RKO (cell line): ENCODE results near the gene ATG7.

Experiments used
- DNase-seq: peaks from one replicate; pipeline ENCODE4 v3.0.0-alpha.2; 2016; ENCODE audit warnings: low spot score

ATG7 gene

DNA sequence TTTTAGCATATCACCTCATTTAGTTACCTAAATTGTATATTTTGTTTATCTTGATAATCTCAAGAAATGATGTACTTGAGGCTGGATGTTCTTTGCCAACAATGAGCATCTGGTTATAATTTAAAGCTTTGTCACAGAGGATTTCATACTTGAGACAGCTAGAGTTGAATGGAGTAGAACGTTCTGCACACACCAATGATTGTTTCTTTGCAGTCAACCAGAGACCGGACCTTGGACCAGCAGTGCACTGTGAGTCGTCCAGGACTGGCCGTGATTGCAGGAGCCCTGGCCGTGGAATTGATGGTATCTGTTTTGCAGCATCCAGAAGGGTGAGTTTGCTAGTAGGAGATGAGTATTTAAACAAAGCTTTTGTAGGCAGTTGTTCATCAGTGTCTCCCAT, 90.4 kb downstream of the ATG7 start:
- DNase-seq: no peak

DNA sequence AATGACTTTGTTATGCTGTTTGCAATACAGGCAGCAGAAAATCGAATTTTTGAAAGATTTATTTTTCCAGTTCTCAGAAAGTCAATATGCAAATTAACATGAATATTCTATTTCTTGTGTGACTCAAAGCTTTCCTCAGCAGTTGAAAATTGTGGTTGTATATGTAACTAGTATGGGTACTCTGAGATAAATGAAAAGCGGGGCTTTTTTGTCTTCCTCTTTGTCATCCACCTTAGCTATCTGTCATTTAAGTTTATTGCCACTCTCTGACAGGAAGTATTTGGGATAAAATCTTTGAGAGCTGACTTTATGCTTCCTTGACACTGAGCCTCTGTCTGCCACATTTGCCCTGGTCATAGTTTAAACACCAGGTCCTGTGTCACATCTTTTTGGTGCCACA, 91.5 kb downstream of the ATG7 start:
- no peak for DNase-seq

DNA sequence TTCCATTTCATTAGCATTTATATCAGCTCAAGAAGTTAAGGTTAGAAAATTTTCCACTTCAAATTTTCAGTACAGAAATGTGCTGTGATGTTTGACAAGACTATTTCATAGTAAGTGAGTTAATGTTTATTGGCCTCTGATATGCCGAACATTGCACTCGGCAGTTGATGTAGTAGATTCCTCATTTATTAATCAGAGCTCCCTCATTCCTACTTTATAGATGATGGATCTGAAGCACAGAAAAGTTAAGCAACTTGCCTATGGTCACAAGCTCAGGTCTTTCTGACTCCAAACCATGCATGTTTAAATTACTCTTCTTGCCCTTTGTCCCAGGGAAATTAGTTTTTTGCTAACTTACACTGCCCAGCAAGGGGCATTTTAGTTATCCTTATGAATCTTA, 92.0 kb downstream of the ATG7 start:
- DNase-seq: no peak

DNA sequence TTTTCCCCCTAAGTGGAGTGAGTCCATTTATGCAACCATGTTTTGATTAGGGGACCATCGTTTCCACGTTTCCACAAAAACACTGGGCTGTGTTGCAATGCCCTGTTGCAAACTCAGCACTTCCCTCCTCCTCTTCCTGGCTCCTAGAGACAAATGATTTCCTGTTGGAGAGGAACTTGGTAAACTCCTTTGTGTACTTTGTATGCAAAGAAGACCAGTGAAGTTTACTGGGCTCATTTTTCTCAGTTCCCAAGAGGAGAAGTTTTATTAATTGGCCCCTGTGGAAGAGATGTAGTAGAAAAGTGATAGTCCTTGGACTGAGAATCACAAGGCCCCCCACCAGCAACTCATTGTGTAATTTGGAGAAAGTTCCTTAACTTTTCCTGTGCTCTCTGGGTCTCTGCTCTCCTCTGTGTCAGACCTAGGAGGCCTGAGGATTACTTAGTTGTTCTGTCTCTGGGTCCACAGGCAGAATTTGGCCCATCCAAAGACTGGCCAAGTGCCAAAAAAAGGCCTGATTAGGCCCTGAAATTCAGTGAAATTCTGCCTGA, 95.0 kb downstream of the ATG7 start:
- no peak for DNase-seq

DNA sequence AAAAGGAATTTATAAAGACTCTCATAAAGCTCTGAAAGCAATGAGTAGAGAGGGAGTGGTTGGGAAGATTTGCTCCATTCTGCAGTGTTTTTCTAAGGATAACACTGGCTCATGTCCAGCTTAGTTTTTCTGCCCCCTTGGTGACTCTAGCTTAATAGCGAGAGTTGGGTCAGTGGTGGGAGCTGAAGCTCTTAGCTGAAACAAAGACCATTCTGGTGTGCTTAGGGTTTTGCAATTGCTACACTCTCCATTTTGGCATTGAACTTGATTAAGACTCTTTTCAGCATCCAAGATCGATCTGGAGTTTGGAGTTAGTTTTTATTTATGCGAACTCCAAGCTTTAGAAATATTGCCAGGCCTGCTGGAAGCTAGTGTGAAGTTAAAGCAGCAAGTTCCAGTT, 98.0 kb downstream of the ATG7 start:
- no peak for DNase-seq

DNA sequence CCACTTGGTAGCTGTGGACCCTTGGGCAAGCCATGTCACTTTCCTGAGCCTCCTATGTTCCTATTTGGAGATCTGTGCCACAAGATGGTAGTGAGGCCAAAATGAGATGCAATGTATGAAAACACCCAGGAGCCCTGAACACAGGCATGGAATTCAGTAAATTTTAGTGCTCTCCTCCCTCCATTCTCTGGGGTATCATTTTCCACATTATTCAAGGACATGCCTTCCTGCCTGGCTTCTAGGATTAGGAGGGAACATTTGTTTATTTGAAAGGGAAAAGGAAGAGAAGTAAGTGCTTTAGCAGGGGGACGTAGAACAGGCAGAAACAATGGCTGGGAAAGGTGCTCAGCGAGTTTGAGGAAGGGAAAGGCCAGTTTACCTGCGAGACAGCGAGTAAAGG, 98.8 kb downstream of the ATG7 start:
- DNase-seq: no peak

DNA sequence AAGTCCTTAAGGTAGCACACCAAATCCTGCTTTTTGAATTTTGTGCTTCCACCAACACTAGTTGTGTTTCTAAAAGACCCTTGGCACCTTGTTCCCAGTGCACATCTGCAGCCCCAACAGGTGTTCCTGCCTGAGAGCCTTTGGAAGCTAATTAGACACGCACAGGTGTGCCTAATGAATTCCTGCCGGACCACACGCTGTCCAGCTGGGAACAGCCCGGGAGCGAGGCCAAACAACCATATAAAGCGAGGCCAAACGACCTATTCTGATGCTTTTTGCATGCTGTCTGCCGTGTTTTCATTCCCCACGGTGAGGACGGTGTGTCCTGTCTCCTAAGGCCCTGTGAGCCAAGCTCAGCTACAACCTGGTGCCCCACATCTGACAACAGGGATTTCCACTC, 99.5 kb downstream of the ATG7 start:
- DNase-seq: no peak

DNA sequence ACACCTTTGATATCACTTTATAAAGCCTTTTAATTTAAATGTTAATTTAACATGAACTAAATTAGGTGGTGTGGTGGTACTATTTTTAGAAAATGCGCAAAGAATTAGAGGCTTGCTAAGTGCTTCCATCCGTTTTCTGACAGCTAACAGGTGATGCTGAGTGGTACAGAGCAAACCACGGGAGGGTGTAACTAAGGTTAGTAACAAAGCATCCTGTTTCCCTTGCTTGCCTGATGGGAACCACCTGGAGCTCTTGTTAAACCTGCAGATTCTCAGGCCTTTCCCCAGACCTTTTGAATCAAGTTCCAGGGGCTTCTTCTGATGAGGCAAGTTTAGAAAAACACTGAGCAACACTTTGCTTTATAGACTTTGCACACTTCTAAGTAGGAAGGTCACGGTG, 101.0 kb downstream of the ATG7 start:
- no peak for DNase-seq

DNA sequence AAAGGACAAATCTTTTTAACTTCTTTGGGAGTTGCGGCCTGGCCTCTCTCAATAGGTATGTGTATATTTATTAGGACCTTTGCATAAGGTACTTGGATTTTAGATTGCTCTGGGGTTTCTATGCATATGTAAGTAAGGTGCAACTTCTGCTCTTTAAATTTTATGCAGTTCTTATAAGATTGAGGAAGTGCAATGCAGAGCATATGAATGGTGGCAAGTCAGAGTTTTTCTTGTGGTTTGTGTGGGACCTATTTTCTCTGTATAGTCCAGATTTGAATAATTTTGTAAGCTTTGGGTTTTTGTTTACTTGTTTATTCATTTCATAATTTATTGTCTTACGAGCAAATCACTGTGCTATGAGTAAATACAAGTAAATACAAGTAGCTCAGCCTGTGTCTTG, 101.5 kb downstream of the ATG7 start:
- no peak for DNase-seq

DNA sequence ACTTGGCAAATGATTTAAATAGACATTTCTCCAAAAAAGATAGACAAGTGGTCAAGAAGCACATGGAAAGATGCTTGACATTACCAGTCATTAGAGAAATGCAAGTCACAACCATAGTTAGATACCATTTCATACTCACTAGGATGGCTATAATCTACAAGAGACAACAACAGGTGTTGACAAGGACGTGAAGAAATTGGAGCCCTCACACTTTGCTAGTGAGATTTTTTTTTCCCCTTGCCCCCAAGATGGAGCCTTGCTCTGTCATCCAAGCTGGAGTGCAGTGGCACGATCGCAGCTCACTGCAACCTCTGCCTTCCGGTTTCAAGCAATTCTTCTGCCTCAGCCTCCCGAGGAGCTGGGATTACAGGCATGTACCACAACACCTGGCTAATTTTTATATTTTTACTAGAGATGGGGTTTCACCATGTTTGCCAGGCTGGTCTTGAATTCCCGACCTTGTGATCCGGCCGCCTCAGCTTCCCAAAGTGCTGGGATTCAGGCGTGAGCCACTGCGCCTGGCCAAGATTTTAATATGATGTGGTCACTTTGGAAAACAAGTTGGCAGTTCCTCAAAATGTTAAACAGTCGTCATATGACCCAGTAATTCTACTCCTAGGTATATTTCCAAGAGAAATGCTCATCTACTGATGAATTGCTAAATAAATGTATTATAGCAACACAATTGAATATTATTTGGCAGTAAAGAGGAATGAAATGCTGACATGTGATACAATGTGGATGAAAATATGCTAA, 103.3 kb downstream of the ATG7 start:
- no peak for DNase-seq

DNA sequence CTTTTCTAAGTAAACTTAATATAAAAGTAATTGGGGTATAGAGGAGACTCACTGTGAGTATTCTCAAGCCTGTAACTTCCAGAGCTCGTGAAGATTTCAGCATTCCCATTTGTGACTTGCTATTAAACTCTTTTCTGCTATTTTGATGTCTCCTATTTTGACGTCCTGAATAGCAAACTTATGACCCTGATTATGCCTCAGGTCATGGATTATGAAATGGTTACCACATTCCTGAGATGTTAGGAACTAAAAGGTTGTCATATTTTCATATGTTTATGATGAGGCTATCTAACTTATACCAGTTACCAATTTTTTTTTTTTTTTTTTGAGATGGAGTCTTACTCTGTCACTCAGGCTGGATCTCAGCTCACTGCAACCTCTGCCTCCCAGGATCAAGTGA, 105.5 kb downstream of the ATG7 start:
- no peak for DNase-seq

DNA sequence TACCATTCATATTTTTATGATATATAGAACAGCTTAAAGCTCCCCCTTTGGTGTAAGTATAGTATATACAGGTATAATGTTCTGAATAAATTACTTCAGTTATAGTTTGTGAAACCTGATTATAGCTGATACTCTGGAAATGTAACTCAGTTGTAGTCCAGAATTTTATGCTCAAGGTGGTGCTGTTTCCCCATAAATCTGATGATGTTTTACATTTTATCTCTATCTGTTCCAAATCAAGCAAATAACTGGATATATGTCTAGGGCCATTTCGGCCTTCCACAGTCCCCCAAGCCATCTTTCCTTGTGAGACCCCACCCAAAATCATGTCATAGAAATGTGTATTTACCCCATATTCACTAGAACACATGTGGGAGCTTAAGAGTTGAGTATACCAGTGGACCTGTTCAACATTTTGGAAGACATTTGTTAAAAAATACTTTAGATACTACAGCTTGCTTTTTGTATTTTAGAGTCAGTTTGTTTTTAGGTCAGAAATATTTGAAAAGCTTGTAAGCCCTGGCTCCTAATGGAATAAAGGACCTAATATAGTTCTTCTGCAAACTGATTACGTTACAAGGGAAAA, 107.1 kb downstream of the ATG7 start:
- DNase-seq: peak; percentile 60

DNA sequence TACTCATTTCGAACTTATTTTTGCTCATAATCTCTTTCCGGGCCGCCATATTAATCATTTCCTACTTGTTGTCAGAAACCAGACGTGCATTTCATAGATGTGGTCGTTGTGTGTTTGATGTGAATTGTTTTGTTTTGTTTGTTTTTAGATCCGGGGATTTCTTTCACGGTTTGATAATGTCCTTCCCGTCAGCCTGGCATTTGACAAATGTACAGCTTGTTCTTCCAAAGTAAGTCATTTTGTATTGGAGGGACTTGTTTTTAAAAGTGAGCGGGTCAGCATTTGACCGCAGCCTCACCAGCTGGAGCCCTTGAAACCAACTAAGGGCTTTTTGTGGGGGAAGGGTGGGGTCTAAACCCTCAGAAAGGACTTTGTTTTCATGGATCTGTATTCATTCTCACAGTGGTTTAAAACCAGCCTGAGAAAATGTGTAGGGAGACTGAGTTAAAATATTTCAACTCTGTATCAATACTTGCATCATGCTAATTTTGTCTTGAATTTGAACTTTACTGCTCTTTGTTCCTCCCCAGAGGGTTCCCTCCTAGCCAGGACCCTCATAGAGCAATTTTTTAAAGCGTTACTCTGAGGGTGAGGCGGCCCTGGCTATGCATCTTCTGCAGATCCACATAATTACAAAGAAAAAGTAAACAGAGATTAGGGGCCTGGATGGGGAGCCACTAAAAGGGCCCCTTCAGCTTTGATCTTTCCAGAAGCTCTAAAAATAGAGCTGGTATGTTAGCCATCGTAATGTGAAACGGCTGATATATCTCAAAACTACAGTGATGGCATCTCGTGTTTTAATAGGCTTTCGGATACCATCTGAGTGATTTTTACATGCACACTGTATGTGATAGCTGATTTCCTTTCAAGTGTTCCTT, 107.9 kb downstream of the ATG7 start:
- no peak for DNase-seq

DNA sequence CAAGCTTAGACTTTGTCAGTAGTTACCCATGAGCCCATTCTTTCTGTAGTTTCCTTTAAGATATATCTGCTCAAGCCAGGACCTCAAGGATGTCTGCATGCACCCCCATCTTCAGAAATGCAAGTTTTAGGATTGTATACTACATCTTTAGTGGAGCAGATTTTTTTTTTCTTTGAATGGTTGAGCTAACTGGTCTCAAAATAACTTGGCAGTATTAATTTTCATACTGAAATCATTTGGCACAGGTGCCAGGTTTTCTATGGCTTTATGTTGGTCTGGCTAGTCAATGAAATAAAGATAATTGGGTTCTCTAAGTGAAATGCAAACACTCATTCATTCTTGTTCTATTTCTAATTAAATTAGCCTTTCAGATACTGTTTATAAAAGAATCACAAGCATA, 108.9 kb downstream of the ATG7 start:
- DNase-seq: no peak

DNA sequence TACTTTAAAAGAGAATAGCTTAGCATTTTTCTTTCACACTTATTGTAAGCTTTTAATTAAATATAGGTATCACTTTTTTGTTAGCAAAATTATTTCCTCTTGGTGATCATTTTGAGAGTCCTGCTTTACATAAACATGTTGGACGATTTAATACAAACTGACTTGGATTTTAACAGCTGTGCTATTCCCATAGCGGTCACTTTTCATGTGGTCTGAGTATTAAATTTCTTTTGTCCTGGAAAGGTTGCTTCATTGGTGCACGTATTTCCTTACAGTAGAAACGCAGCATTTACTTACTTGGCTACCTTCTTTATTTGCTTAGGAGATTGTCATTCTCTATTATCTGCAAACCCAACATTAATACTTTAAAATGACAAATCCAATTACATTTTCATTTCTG, 109.4 kb downstream of the ATG7 start:
- DNase-seq: no peak

DNA sequence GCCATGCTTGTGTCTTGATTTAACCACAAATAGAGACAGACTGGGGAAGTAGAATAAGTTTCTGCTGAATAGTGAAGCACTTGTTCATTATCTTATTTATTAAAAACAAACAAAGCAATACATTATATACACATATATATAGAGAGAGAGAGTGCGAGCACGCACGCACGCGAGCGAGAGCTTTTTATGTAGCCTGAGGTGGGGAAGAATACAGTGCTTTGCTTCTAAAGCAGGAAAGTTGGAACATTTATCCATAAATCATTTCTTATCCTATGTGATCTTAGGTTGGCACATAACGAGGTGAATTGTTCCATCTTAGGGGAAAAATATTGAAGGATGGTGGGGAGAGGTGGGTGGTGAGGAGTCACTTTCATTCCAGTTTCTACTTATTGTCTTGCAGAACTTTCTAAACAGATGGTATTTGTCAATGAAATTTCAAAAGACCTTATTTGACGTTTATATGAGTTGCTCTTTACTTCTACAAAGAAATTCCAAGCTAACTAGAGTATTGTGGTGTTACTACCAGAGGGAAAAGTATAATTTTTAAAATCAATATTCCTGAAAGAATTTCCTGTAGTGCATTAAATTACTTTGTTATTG, 110.0 kb downstream of the ATG7 start:
- no peak for DNase-seq

DNA sequence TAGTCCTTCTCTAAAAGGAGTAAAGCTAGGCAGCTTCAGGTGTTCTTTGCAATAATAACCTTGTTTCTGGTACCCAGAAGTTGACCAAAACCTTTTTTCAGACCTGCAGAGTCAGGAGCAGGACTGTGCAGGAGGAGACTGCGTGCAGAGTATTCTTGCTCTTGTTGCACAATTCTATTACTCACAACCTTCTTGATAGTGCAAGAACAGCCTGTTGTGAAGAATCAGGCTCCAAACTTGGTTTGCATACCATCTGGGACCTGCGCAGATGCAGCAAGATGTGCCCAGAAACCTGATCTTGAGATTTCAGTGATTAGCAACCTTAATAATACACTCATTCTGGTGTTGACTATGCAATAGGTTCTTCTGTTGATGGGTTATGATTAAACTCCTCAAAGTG, 111.9 kb downstream of the ATG7 start:
- no peak for DNase-seq

DNA sequence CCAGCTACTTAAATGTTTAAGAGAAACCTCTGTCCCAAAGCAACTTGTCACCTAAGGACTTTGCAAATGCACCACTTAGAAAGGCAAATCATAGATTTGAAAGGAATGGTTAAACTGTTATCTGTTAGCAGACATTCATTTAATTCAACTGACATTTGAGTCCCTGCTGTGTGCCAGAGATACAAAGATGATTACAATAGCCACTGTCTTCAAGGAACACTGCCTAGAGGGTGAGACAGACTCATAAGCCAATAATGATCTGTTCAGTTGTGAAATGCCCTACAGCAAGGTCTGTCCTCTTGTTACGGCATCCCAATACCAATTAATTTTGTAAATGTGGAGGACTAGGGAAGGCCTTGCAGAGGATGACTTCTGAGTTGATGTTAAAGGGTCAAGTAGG, 113.1 kb downstream of the ATG7 start:
- no peak for DNase-seq

DNA sequence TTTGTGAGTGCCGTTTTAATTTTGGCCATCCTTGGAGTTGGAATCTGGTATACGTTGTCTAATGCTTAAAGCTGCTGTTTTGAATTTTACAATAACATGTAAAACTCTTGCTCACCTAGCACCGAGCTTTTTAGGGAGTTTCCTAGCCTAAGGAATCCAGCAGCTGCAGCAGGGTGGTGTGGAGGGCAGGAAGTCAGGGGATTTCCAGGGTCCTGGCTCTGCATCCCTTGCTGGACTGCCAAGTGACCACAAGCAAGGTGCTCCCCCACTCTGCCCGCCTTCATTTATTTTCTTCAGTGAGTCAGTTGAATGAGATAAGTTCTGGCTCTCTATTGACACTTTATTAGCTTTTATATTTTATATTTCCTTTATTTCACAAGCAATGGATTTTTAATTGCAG, 113.7 kb downstream of the ATG7 start:
- DNase-seq: no peak

DNA sequence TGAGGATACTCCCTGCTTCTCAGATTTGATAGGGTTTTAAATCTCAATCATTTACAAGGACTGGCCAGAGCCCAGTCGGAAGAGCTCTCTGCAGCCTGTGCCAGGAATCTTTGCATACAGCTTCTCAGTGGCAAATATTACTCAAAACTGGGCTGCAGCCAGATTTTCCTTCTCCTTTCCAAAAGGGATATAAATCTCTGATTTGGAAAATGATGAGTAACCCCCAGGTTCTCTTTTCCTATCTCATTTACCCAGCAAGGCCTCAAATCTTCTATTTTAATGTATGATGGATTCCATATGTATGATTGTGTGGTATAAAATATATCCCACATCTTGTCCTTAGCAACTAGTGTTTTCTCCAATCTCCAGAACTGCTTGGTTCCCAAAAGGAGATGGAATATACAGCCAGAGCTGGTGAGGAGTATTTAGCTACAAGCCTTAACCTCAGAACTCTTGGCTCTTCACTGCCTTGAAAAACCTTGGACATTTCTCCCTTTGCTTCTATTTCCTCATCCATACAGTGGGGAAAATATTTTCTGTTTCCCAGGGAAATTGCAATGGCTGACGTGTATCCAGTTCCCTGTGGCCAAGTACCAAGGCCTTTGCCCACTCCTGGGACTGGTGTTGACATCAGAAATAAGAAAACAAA, 114.4 kb downstream of the ATG7 start:
- DNase-seq: no peak

DNA sequence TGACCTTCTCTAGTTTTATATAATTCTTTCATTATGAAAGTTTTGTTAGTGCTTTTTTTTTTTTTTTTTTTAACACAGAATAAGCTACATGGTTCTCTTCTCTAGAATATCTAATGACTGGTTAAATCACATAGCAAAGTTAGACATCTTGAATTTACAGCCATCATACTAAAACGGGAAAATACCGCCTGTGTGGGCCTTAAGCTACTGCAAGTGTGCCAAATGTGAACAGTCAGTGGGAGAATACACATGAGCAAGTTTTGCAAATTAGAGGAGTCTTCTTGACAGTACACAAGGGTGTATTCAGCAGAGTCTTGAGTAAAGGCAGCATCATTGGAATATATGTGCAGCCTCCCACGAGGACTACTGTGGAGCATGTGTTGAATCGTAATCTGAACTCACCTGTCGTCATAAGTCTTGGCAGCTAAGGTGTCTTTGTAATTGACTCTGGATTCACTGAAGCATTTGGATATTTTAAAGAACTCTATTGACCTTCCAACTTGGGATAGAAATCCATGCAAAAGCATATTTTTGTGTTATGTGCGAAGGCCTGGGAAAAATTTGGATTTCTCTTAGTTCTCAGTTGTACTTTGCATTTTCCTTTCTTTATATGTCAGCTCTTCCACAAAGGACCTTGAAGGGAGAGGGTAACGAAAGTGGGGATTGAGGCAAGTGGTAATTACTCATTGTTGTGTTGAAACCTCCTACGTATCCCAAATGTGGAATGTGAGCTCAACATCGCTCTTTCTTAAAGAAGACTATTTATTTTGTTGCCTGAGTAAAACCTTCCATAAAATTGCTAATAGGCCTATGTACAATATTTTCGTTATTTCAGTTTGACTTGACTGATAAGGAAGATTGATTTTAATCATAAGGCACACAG, 117.4 kb downstream of the ATG7 start:
- no peak for DNase-seq
